GM19099 (cell line): ENCODE measurements around the gene NAA40.

Experiments
- POLR2A ChIP-seq: IDR thresholded peaks from 3 replicates; pipeline ENCODE4 v1.6.1; 2011; ENCODE audit warnings: low read depth; ENCODE audit not compliant: insufficient read length; ENCODE audit errors: extremely low read depth

Gene NAA40

GRCh38 chr11:63938479-63939396 lies at the start of gene NAA40:
Gene NAA40 (plus strand): TSS chr11:63939002. CDS start chr11:63939097, 95 bp downstream.
- TF ChIP-seq POLR2A = peak; percentile 53

GRCh38 chr11:63889344-63889743 lies 49.5 kb upstream of the NAA40 start:
- TF ChIP-seq POLR2A = no peak

DNA sequence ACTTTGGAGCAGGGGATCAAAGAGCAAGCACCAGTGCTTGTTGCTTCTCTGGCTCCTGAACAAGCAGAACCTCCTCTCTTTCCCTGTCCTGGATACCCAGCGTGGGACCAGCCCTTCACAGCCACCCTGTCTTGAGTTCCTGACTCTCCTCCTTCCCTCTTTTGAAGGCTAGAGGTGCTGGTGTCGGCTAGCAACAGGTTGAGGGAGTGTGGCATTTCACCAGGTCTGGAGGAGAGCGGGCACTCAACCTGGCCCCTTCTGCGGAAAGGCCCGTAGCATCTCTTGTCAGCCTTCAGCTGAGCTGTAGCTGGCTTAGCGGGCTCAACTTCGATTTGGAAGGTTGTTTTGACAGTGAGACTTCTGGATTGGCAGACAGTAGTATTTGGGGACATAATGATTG lies 48.4 kb upstream of the NAA40 start:
- TF ChIP-seq POLR2A = no peak

DNA sequence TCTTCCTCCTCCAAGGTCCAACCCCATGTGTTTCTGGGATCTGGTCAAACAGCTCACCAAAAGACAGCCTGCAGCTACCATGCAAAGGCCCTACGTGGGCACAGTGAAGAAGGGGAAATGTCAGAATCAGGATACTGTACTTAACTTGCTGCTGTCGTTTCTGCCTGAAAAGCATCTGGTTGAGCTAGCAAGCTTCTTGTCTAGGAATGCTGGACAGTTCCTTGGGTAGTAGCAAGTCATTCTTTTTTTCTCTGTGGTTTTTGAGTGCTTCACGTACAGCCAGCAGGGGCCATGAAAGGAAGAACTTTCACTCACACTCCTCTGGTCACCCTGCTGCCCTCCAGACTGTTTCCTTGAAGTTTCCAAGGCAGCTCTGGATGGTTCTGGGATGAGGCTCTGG lies 46.6 kb upstream of the NAA40 start:
- no peak for TF ChIP-seq POLR2A

DNA sequence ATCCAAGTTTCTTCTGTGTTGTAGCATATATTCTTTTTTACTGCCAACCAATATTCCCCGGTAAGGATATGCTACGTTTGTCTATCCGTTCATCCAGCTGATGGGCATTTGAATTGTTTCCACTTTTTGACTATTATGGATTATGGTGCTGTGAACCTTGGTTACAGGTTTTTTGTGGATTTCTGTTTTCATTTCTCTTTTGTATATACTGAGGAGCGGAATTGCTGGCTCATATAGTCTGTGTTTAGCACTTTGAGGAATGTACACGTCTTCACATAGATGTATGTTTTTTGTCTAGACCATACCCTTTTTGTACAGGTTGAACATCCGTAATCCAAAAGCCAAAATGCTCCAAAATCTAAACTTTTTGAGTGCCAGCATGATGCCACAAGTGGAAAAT lies 45.4 kb upstream of the NAA40 start:
- no peak for TF ChIP-seq POLR2A

GRCh38 chr11:63896071-63896470 lies 42.7 kb upstream of the NAA40 start:
- no peak for TF ChIP-seq POLR2A

DNA sequence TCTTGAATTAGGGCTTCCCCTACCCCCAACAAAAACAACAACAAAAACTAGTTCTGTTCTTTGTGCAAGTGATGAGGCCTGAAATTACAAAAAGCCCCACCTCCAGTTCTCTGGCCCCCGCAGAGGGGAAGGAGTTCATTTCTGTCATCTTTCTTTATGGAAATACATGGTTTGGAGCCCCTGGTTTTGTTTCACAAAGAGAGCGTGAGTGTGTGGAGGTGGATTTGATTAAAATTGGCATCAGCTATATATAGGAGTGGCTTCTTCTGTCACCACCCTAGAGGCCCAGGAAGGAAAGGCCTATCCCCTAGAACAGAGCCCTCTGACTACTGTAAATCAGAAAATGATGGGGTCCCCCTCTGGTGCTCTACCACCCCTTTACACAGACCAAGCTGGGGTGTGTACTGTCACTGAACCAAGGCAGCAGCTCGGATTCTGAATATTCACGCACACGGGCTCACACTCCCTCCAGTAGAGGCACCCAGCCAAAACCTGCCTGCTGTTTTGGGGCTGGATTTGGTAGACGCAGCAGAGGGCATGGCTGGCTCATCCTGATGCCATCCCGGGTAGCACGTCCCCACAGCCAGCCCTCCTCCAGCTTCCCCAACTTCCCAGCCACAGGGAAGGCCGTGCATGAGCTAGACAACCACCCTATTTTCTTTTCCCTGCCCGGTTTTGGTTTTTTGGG lies 41.2 kb upstream of the NAA40 start:
- no peak for TF ChIP-seq POLR2A

DNA sequence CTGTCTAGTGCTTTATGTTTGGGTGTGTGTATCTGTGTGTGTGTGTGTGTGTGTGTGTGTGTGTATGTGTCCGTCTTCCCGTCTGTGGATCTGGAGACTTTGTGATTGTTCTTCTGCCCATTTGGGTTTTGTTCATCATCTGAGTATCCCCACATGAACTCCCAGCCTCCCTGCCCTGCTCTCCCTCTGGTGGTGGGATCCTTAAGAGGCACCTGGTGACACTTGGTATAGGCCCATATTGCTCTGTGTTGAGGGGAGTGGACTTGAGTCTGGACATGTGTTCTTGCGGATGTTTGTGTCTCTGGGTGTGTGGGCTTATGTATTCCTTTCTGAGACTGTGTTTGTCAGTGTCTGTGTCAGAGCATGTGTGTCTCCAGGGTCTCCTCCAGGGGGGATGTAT lies 37.1 kb upstream of the NAA40 start:
- TF ChIP-seq POLR2A = no peak

DNA sequence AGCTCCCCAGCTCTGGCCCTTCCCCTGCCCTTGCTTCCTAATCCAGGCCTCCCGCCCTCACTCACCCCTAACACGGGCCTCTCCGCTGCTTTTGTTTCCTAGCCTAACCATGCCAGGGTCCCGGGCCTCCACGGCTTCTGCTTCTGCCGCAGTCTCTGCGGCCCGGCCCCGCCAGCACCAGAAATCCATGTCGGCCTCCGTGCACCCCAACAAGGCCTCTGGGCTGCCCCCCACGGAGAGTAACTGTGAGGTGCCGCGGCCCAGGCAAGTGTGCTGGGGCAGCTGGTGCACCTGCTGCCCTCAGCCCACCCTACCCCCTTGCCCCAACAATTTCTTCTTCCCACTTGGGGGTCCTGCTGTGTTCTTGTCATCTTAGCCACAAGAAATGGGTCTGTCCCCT lies 34.9 kb upstream of the NAA40 start:
- TF ChIP-seq POLR2A = no peak

DNA sequence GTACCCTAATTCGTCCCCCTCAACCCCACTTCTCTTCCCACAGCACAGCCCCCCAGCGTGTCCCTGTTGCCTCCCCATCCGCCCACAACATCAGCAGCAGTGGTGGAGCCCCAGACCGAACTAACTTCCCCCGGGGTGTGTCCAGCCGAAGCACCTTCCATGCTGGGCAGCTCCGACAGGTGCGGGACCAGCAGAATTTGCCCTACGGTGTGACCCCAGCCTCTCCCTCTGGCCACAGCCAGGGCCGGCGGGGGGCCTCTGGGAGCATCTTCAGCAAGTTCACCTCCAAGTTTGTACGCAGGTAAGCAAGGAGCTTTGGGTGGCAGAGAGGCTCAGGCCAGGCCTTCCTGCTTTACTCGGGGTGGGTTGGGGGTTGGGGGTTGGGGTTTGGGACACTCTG lies 34.1 kb upstream of the NAA40 start:
- no peak for TF ChIP-seq POLR2A

DNA sequence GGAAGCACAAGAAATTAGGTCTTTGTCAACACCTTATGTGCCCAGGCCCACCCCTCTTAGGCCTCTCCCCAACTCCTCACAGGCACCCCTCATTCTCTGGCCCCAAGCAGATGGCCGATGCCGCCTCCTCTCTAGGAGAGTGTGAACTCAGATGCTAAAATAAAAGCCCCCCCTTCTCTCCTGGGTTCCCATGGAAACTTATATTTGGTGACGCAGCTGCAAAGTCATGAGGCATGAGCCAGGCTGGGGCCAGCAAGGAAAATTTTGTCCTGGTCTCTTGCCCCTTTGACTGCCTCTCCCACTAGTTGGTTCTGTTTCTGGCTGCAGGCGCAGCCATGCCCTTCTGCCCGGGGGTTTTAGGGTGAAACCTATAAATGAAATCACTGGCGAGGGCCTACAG lies 33.6 kb upstream of the NAA40 start:
- TF ChIP-seq POLR2A = no peak

GRCh38 chr11:63906087-63906486 lies 32.7 kb upstream of the NAA40 start:
- no peak for TF ChIP-seq POLR2A

DNA sequence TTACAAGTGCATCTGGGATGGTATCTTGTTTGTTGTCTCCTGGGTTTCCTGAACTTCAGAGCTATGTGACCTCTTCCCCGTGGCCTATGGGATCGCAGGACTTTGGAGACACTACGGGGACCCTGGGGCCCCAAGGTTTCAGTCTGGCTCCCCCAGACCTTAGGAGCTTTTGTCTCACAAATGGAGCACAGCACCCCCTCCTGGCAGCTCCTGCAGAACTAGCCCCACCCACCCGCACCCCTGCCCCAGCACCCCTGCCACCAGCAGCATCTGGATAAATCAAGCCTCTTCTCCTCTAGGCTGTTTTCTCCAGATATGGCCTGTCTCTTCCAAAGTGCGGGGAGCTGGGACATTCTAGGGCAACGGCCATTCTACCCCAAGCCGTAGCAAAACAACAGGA lies 32.2 kb upstream of the NAA40 start:
- TF ChIP-seq POLR2A = no peak

DNA sequence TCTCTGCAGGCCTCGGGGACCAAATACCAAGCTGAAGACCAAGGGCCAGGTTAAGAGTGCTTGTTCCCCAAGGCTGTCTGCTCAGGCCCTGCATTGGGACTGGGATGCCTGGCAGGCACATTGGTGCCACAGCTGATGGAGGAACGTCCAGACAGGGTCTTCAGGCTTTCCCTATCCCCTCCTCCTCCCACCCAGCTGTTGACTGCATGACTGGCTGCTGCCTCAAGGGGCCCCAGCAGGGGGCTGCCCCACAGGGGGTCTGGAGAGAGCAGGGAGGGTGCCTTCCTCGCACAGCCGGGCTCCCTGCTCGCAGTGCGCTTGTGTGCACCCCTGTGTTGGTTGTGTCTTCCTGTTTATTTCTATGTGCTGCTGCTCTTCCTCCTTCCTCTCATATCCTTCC lies 31.7 kb upstream of the NAA40 start:
- no peak for TF ChIP-seq POLR2A

- no peak for TF ChIP-seq POLR2A
Observed at GRCh38 chr11:63907808-63908530, 30.8 kb upstream of the NAA40 start.
